GM21367 (cell line): ENCODE results near the gene BBLN.

Experiments
- ATAC-seq: cut with Tn5 transposase; IDR thresholded peaks from one replicate; pipeline ENCODE4 v1.9.1; 2021; ENCODE audit not compliant: unreplicated experiment

BBLN gene

DNA sequence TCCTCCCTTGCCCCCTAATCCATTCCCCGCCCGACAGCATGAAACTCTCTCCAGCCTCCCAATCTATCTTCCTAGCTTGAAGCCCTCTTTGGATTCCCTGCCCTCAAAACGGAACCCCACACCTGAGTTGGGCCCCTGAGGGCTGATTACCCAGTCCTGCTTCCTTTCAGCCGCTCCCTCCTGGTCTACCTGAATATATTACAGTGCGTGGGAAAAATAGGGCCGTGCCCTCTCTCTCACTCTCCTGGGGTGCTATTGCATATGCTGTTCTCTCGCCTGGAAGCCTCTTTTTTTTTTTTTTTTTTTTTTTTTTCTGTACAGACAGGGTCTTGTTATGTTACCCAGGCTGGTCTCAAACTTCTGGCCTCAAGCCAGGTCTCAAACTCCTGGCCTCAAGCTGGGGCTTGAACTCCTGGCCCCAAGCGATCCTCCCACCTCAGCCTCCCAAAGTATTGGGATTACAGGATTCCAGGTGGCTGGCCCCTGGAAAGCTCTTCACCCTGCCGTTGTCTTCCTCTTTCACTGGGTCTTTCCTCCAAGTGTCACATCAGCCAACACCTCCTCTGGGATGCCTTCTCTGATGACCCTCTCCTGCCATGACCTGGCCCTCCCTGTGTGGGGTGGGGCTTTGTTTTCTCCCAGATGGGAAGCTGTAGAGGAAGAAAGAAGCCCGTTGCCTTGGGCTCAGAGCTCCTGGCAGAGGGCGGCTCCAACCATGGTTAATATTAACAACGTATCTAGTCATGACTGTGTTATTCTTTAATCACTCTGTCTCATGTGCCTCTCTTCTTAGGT is 51.3 kb downstream of the BBLN start:
- no peak for ATAC-seq

DNA sequence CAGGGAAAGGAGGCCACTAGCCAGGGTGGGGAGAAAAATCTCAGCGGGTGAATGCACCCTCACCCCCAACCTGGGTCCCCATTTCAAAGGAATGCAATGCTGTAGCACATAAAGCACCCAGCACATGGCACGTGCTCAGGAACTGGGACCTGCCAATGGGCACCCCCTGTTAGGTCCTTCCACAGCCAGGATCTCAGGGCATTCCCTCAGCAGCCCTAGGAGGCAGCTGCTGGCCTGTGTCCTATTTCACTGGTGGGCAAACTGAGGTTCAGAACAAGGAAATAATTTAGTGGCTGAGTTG is 51.9 kb downstream of the BBLN start:
- no peak for ATAC-seq
